NCI-H510A treated with DMSO at 0.1 percent for 48 hours (cell line): ENCODE results near the gene CHRM2.

Experiments
- DNase-seq: peaks from one replicate; lab custom pipeline; 2025; lab: John Stamatoyannopoulos, UW

The CHRM2 gene

DNA sequence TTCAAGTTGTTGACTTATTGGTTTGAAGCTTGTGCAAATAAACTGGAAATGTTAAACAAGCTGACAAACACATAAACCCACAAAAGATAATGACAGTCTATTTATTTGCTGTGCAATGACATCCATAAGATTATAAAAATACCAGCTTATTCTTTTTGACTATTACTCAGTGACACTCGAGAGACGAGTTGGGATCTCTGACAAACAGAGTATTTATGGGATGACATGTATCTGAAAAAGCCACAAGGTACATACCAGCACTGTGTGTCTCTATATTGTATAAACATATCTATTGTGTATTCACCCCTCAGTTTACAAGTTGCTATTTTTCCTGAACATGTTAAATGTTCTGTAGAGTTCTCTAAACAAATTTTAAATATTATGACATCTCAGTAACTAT is 88.9 kb downstream of the CHRM2 start:
- DNase-seq, result no peak

DNA sequence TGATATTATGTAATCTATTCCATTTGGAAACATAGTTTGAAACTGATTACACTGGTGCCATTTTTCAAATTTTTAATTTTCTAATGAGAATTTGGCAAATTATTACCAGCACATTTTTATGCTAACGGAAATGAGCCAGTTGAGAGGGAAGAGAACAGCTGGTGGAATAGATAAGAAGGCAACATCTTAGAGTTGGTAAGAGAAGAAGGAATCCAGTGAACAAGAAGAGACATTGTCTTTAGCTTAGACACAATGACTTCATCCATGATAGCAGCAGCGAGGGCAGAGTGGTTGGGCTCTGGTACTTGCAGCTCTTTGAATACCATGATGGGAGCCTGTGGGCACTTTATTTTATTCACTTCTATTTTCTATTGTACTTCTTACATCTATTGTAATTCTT is 89.6 kb downstream of the CHRM2 start:
- DNase-seq, result no peak

DNA sequence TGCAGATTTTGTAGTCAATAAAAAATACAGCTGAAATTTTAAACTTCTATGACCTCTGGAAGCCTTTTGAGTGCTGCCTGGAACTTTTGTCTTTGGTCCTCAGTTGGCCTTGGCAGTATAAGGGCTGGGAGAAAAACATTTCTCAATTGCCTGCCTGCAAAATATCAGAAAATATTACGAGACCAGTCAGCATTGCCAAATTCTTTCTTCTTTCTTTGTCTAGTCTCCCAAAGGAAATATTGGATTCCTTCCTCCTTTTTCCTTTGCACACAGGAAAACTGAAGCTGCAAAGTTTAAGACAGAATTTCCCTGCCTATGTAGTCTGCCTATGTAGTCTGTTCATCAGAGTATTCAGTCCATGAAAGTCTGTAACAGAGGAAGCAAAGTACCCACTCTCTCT is 95.9 kb downstream of the CHRM2 start:
- DNase-seq, result no peak

DNA sequence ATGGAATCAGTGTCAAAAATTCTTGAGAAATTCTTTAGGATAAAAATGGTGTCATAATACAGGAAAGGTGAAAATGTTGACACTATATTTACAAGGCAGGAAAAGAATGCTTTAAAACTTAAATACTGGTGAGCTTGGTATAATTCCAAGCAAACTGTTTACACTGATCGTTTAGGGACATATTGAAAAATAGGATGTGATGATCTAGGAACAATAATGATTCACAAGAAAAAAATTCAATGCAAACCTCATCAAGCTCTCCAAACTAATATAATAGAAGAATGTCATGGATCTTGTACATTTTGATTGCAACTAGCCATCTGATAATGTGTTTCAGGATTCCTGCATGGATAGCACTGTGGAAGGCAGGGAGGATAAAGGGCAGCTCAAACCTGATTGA is 98.4 kb downstream of the CHRM2 start:
- DNase-seq, result no peak

DNA sequence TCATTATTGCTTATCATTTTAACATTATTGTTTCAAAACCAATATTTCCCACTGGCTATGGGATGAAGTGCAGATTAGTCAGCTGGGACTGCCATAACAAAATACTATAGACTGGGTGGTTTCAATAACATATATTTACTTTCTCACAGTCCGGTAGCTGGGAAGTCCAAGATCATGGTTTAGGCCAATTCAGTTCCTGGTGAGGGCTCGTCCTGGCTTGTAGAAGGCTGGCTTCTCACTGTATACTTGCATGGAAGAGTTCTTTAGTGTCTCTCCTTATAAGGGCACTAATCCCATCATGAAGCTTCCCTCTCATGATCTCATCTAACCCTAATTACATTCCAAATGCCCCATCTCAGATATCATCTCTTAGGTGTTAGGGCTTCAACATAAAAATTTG is 101.3 kb downstream of the CHRM2 start:
- DNase-seq, result no peak

- DNase-seq, result no peak
These were observed 103.3 kb downstream of the CHRM2 start for GRCh38 chr7:136971776-136972175.

GRCh38 chr7:136976504-136977251 is 108.2 kb downstream of the CHRM2 start:
- DNase-seq, result no peak

- no peak for DNase-seq
These were observed 124.9 kb downstream of the CHRM2 start for GRCh38 chr7:136993377-136993776.

DNA sequence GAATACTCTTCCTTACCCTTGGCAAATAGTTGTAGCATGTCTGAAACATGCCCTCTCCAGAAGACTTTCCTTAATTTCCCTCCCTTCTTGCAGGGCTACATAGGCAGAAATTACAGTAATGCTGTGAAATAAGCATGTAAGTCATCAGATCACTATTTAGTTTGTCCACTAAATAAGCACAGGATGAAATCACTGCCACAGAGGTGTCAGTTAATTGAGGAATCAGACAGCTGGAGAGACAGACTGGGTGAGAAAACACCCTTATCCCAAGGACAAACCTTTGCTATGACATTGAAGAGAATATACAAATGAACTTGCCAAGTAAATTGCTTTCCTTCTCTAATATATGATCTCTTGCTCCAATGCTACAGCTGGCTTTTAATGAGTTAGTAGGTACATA is 129.3 kb downstream of the CHRM2 start:
- no peak for DNase-seq

- no peak for DNase-seq
These were observed 130.0 kb downstream of the CHRM2 start for GRCh38 chr7:136998495-136998894.

DNA sequence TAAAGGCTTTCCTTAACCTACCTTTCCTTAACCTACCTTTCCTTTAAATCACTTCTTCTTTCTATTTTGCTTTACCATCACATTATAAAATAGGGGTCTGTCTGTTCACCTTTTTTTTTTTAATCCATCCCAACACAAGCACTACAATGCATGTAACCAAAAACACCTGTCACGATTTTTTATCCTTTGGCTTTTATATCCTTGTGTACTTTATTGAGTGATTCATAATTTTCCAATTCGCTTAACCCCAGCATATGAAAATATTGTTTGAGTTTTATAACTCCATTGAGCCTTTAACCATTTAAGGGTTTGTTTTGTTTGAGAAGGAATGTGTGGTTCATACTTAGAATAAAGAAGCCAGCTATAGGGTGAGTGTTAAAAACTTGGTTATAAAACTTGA is 132.2 kb downstream of the CHRM2 start:
- DNase-seq, result no peak

- DNase-seq, result no peak
These were observed 132.6 kb downstream of the CHRM2 start for GRCh38 chr7:137001041-137001440.

- DNase-seq, result no peak
These were observed 133.0 kb downstream of the CHRM2 start for GRCh38 chr7:137001478-137001877.

DNA sequence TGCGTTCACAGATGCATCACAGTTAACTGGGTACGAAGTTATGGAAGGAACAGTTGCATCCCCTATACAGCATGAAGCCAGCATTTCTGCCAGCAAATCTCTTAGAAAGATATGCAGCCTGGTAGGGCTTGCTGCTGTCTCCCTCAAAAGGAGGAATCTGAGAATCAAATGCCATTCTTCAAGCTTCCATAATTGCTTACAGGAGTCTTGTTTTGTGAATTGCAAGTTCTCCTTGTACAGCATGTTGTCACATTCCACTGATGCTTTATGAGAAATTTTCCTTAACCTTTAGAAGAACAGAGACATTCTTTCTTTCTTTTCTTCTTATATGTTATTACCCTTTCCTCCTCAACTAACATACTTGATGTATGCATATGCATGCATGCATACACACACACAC is 134.6 kb downstream of the CHRM2 start:
- DNase-seq, result no peak

DNA sequence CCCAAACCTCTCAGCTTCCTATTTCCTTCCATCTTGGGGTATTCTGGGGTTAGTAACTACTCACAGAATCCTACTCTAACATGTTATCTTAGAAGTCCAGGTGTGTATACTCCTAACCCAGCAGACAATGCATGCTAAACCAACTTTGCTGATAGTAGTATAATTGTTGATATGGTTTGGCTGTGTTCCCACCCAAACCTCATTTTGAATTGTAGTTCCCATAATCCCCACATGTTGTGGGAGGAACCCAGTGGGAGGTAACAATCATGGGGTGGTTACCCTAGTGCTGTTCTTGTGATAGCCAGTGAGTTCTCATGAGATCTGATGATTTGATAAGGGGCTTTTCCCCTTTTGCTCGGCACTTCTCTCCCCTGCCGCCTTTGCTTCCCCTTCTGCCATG is 135.1 kb downstream of the CHRM2 start:
- no peak for DNase-seq

- DNase-seq, result no peak
These were observed 137.4 kb downstream of the CHRM2 start for GRCh38 chr7:137005873-137006272.

- no peak for DNase-seq
These were observed 137.8 kb downstream of the CHRM2 start for GRCh38 chr7:137006293-137006692.

- no peak for DNase-seq
These were observed 138.7 kb downstream of the CHRM2 start for GRCh38 chr7:137007001-137007694.

DNA sequence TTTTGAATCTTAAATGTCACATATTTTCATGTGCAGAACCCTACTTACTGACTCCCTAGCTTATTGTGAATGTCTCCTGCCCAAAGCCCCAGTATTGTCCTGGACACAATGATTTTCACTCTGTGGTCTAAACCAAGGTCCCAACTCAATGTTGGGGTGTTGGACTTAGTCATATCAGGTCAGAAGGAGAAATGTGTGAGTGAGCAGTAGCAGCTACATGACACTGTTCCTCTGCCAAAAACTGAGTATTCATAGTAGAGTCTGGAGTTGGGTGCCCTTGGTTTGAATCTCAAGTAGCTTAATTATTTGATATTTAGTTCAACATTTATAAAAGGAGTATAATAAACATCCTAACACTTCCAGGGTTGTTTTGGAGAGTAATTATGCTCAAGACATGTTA is 141.0 kb downstream of the CHRM2 start:
- no peak for DNase-seq

- DNase-seq, result no peak
These were observed 146.6 kb downstream of the CHRM2 start for GRCh38 chr7:137015015-137015414.

DNA sequence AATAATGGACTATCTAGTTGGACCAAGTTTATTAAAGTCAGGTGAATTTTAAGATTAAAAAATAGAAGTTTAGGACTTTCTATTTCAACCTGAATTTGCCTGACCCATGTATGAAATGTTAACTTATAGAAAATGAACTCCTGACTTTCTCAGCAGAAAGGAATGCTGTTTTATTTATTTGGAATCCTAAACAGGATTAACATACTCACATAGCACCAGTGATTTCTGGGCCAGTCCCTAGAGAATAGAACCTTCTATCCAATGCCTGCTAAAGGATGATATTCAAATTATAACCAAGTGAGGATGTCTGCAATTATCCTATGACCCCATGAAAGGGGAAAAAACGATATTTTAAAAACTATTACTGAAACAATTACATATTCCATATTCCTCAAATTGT is 148.8 kb downstream of the CHRM2 start:
- DNase-seq, result no peak

DNA sequence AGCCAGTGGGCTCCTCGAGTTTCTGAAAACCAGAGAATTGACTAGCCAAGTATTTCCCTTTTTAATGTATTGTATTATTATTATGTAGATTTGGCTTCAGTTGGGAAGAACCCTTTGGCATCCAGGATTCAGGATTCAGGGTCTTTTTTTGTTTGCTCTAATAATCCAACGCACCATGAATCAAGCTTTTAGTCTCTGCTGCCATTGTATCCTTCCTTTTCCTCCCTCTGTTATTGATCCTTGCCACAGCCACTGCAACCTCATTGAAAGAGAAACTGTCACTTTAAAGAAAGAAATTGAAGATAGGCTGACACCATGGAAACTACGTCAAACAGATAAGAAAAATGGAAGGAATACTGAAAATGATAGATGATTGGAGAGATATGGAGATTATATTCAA is 150.0 kb downstream of the CHRM2 start:
- DNase-seq, result no peak

DNA sequence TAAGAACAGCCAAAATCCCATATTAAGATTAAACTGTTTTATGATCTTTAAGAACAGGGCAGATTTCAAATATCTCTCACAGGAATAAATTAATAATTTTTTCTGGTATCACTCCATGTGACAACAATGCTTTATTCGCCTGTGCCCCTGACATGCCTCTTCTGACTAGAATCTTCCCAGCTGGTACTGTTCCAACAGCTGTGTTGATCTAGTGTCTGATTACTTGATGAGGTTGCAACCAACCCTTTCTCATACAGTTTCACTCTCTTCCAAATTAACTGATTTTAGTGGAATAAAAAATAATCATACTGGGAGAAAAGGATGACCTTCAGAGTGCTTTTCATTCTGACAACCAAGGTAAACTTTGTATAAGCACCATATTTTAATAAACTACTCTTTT is 151.9 kb downstream of the CHRM2 start:
- peak; percentile 14 for DNase-seq
